GM19240 (cell line): ENCODE data around the gene PCDHB7.
"Not testable (repeated sequence)": the region's sequence is repeated elsewhere in the genome, so short reads cannot be mapped to it uniquely, and the experiment has no call there.

Experiments used
- DNase-seq: peaks from one replicate; pipeline ENCODE4 v3.0.0; 2011; ENCODE audit warnings: low spot score; ENCODE audit not compliant: insufficient read length

Gene PCDHB7

GRCh38 chr5:141223112-141223783 is 50.8 kb downstream of the PCDHB7 start, which contains the start of gene PCDHB14:
PCDHB14 (plus strand) TSS chr5:141223343; CDS start chr5:141223506, 163 bp downstream.
- DNase-seq, result no peak

- not testable (repeated sequence) for DNase-seq
Measured at GRCh38 chr5:141224844-141225243, 52.4 kb downstream of the PCDHB7 start.

GRCh38 chr5:141225421-141225820 is 53.0 kb downstream of the PCDHB7 start:
- not testable (repeated sequence) for DNase-seq
